Activated CD8-positive, alpha-beta memory T cell treated with anti-CD3 and anti-CD28 coated beads, Interleukin-2, amount 50 U/mL, for 1 hour (primary cell): ENCODE results near the gene CACNA1D.
"Not testable (repeated sequence)": the region's sequence is repeated elsewhere in the genome, so short reads cannot be mapped to it uniquely, and the experiment has no call there.

Experiments used
- DNase-seq: peaks from one replicate; pipeline ENCODE4 v3.0.0-alpha.2; 2020; ENCODE audit errors: extremely low read depth

CACNA1D gene

GRCh38 chr3:53616971-53617892, 122.8 kb downstream of the CACNA1D start:
- DNase-seq, result no peak

- no peak for DNase-seq
Measured at GRCh38 chr3:53617893-53618523, 123.6 kb downstream of the CACNA1D start.

- DNase-seq, result no peak
Measured at GRCh38 chr3:53618524-53618906, 124.1 kb downstream of the CACNA1D start.

GRCh38 chr3:53618936-53619335, 124.5 kb downstream of the CACNA1D start:
- DNase-seq, result no peak

- DNase-seq, result no peak
Measured at GRCh38 chr3:53624061-53624857, 129.8 kb downstream of the CACNA1D start.

GRCh38 chr3:53626876-53627275, 132.5 kb downstream of the CACNA1D start:
- DNase-seq, result no peak

- DNase-seq, result no peak
Measured at GRCh38 chr3:53628536-53629401, 134.4 kb downstream of the CACNA1D start.

- no peak for DNase-seq
Measured at GRCh38 chr3:53629402-53629723, 135.0 kb downstream of the CACNA1D start.

- no peak for DNase-seq
Measured at GRCh38 chr3:53630547-53630946, 136.1 kb downstream of the CACNA1D start.

GRCh38 chr3:53633197-53633787, 138.9 kb downstream of the CACNA1D start:
- DNase-seq, result no peak

- no peak for DNase-seq
Measured at GRCh38 chr3:53635041-53635440, 140.6 kb downstream of the CACNA1D start.

GRCh38 chr3:53638806-53639205, 144.4 kb downstream of the CACNA1D start:
- DNase-seq, result not testable (repeated sequence)

- no peak for DNase-seq
Measured at GRCh38 chr3:53641397-53641796, 147.0 kb downstream of the CACNA1D start.

- no peak for DNase-seq
Measured at GRCh38 chr3:53642211-53642610, 147.8 kb downstream of the CACNA1D start.

GRCh38 chr3:53643757-53644156, 149.3 kb downstream of the CACNA1D start:
- no peak for DNase-seq

GRCh38 chr3:53645754-53646153, 151.3 kb downstream of the CACNA1D start:
- DNase-seq, result no peak

- DNase-seq, result no peak
Measured at GRCh38 chr3:53646723-53647122, 152.3 kb downstream of the CACNA1D start.

GRCh38 chr3:53649816-53650215, 155.4 kb downstream of the CACNA1D start:
- DNase-seq, result no peak

- DNase-seq, result no peak
Measured at GRCh38 chr3:53650424-53650823, 156.0 kb downstream of the CACNA1D start.

GRCh38 chr3:53650928-53651661, 156.7 kb downstream of the CACNA1D start:
- DNase-seq, result no peak
